DMS53 (cell line): Measurements from ENCODE around the gene CARD16.

Experiments
- DNase-seq: peaks from one replicate; lab custom pipeline; 2025; lab: John Stamatoyannopoulos, UW

Gene CARD16

DNA sequence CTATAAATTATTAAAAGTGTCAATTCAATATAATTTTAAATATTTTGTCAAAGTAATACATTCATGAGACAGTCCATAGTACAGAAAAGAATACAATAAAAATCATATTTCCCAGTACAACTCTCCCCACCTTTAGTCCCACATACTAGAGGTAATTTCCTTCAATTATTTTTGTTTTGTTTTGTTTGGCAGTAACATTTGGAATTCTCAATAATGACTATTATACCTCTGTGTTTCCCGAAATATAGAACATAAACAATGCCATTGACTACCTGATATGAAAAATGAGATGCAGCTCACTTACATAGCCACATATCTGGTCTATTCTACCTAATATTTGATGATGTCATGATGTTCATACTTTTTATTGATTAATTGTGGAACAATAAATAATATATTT lies 52.4 kb downstream of the CARD16 start:
- no peak for DNase-seq

DNA sequence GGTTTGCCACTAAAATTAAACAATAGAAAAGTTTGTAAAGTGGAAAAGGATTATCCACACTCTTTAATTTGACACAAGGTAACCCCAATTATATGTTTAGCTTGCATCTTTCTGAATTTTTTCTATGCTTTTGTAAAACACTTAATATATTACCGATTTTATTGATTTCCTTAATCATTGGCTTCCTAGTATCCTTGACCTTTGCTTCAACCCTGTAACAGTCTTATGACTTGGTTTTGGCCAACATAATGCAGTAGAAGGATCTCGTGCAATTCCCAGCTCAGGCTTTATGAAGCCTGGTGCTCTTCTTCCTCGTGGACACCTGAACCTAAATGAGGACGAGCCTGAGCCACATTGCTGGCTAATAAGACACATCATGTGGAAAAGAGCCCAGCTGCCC lies 53.1 kb downstream of the CARD16 start:
- DNase-seq = no peak
